IPS-11a (cell line): ENCODE results near the gene TXNRD1.
"Not testable (repeated sequence)": the region's sequence is repeated elsewhere in the genome, so short reads cannot be mapped to it uniquely, and the experiment has no call there.

Source experiments
- H3K4me3 ChIP-seq: one replicate; pipeline ENCODE4 v1.5.1; 2013; ENCODE audit warnings: low read depth, low read length, control low read depth

TXNRD1 gene

DNA sequence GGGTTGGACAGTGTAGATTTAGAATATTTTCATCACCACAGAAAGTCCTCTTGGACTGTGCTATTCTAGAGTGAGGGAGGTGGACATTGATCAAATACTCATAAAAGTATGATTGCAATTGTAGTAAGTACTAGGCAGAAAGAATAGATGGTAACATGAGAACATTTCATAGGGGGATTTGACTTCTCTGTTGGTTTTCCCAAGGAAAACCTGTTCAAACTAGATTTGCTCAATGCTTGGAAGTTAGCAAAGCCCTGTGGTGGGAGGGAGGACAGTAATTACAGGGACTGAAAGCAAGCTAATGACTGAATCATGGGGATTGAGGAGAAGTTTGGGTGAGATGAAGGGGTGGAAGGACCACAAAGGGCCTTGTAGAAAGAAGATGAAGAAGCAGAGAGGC, 63.6 kb downstream of the TXNRD1 start:
- no peak overlapping the region for H3K4me3 ChIP-seq

DNA sequence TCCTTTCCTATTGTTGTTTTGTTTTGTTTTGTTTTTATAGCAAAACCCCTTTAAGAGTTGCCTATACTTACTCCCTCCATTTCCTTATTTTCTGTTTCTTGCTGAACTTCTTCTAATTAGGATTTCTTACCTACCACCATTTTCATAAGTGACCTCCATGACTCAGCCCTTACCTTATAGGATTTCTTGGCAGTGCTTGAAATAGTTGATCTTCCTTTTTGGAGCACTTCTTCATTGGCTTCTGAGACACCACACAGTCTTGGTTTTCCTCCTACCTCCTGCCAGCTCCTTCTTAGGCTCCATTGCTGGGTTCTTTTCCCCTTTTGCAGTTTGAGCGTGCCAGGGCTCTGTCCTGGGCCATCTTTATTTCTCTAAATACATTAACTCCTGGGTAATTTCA, 64.5 kb downstream of the TXNRD1 start:
- H3K4me3 ChIP-seq: no peak overlapping the region

DNA sequence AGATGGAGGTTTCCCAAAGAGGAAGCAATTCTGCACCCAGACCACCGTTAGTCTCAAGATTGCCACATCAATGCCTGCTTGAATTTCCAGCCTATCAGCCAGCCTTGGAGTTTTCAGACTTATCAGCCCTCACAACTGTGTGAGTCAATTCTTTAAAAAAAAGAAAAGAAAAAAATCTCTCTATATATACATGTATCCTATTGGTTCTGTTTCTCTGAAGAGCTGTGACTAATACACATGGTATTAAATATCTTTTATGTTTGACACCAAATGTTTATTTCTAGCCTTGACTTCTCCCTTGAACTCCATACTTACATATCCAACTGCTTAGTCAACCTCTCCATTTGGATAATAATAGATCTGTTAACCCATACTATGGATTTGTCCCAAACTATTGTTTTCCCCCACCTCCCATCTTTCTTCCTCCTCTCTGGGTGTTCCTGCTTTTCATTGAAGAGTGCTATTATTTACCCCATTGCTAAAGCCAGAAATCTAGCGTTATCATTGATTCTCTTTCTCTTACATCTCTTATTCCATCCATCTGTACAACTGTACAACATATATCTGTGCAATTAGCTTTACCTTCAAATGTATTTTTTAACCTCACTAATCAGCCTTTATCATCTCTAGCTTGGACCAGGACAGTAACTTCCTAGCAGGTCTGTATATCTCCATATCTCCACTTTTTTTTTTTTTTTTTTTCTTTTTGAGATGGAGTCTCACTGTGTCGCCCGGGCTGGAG, 65.3 kb downstream of the TXNRD1 start:
- H3K4me3 ChIP-seq: no peak overlapping the region

DNA sequence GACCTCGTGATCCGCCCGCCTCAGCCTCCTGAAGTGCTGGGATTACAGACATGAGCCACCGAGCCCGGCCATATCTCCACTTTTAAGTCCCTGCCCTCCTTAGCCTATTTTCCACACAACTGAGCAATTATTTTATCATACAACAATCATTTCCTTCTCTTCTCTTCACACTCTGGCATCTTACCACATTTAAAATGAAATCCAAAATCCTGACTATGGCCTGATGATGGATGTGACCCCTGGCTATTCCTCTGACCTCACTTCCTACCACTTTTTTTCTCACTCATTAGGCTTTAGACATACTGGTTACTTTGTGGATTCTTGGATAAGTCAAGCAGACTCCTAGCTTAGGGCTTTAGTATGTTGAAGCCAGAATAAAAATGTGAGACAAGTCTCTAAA, 66.1 kb downstream of the TXNRD1 start:
- H3K4me3 ChIP-seq: no peak overlapping the region

DNA sequence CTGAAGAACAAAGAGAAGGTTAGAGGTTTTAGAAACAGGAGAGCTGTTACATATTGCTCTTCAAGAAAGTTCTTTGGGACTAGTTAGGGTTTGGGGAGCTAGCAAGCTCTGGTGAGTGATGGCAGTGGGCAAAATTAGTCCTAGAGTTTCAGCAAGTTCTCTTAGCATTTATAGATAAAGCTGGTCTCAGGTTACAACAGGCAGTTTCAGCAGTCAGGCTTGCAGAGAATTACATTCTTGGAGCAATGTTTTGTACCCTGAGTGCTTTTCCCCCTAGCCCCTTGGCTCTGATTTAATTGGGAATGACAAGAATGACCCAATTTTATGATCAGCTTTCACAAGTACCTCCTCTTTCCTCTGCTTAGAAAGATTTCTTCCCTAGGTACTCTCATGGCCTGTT, 66.5 kb downstream of the TXNRD1 start:
- no peak overlapping the region for H3K4me3 ChIP-seq

DNA sequence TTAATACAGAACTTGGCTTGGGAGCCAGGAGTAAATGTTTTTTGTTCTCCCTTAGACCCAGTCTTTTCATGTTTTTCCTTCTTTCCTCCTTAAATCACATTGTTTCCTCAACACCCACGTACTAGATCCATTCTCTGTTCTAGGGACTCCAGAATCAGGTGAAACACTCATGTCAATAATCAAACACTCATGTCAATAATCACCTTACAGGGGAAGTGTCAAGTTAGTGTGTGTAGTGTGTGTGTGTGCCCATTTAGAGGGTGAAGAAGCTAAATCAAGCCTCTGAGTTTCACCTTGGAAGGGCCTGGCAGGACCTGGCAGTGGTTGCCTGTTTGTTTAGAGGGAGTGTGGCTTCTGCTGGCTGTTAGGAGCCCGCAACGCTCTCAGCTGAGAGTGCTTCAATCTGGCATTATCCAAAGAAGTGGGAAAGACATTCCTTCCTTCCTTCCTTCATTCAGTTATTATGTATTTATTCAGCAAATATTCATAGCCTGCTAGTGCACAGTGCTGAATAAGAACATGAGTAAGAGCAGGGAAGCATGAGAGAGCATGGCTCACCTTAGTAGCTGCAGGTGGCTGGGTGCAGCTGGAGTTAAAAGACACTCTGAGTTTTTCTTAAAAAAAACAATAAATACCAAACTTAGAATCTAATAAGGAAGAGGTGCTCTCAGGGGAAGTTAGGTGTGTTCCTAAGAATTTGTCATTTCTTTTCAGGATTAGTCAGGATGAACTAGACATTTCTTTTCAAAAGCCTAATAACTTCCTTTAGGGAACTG, 70.3 kb downstream of the TXNRD1 start:
- no peak overlapping the region for H3K4me3 ChIP-seq

DNA sequence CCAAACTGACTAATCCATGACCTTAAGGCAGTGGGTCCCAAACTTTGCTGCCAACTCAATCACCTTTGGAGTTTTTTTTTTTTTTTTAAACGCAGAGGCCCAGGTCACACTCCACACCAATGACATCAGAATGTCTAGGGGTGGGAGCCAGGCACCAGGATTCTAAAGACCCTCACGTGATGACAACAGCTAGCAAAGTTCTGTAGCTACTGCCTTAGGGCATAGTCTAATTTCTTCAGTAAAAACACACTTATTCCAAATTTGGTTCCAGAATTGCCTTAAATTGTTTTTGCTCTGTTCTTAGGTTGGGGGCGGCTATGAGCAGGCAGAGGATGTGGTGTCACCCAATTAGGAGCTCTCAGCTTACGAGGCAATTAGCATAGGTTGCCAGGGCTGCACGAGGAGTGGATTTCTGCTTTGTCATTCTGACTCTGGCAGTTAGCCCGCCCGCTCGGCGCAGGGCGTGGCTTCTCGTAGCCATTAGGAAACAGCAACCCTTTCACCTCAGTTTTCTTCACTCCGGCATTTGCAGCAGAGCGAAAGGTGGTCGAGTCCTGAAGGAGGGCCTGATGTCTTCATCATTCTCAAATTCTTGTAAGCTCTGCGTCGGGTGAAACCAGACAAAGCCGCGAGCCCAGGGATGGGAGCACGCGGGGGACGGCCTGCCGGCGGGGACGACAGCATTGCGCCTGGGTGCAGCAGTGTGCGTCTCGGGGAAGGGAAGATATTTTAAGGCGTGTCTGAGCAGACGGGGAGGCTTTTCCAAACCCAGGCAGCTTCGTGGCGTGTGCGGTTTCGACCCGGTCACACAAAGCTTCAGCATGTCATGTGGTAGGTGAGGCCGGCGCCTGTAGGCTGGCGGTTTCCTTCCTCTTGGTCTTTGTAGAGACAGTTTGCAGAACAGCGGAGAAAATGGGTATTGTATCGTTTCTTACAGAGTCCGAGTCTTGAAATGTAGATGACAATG, 71.2 kb downstream of the TXNRD1 start:
- H3K4me3 ChIP-seq: peak overlapping the region; percentile 97

DNA sequence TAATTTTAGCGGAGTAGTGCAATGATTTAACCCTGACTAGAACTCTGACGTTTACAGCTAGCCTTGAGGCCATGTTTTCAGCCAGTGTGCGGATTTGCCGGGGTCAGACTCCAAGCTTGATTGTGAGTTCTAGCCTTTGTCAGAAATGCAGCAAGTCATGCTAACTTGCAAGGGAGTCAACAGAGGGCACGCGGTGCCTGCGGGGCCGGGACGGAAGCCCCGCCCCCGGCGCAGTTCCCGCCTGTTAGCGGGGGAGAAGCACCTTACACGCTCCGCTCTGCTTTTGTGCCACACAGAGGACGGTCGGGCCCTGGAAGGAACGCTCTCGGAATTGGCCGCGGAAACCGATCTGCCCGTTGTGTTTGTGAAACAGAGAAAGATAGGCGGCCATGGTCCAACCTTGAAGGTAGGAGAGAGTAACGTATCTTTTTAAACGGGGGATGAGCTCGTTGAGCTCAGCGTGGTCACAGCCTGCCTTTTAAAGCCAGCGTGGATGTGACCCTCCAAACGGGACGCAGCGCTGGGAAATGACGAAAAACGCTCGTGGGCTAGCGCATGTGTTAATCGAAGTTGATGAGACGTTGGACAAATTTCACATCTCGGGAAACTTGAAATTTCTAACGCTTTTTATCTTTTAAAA, 73.2 kb downstream of the TXNRD1 start:
- peak overlapping the region; percentile 97 for H3K4me3 ChIP-seq

DNA sequence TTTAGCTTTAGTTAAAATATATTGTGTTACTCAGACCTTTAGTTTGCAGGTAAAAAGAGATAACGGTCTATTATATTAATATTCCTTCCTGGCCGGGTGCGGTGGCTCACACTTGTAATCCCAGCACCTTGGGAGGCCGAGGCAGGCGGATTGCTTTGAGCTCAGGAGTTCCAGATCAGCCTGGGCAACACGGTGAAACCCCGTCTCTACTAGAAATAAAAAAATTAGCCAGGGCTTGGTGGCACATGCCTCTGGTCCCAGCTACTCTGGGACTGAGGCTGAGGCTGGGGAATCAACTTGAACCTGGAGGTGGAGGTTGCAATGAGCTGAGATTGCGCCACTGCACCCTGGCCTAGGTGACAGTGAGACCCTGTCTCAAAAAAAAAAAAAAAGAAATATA, 74.7 kb downstream of the TXNRD1 start:
- no peak overlapping the region for H3K4me3 ChIP-seq

DNA sequence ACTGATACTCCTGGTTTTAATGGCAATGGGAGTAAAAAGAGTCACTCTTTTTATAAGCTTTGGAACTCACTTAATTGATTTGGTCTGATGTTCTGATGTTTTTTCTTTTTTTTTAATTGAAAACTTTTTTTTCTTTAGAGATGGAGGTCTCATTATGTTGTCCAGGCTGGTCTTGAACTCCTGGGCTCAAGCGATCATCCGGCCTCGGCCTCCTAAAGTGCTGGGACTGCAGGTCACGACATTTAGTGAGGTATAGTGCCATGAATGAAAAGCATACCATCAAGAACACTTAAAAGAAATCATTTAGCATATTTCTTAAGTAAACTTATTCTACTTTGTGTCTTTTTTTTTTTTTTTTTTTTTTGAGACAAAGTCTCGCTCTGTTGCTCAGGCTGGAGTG, 75.3 kb downstream of the TXNRD1 start:
- no peak overlapping the region for H3K4me3 ChIP-seq

DNA sequence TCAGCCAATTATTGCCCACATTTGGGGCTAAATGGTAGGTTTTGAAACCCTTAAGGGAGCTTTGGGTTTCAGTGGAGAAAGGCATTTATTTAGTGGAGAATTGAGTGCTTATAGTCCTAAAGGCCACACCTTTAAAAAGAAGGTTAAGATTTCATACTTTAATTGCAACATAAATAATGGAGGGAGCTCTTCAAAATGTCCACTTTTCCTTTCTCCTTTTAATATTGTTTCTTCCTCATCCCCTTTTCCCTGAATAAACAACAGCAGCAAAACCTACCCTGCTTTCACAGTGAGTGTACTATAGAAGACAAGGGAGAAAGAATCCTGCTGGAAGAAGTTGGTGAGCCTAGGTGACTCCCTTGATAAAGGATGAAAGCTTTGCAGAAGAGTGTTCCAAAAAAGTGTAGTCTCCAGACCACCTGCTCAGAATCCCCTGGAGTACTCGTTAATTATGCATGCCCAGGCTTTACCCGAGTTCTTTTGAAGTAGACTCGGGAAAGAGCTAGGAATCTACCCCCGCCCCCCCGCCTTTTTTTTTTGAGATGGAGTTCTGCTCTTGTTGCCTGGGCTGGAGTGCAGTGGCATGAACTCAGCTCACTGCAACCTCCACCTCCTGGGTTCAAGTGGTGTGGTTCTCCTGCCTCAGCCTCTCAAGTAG, 76.4 kb downstream of the TXNRD1 start:
- no peak overlapping the region for H3K4me3 ChIP-seq

DNA sequence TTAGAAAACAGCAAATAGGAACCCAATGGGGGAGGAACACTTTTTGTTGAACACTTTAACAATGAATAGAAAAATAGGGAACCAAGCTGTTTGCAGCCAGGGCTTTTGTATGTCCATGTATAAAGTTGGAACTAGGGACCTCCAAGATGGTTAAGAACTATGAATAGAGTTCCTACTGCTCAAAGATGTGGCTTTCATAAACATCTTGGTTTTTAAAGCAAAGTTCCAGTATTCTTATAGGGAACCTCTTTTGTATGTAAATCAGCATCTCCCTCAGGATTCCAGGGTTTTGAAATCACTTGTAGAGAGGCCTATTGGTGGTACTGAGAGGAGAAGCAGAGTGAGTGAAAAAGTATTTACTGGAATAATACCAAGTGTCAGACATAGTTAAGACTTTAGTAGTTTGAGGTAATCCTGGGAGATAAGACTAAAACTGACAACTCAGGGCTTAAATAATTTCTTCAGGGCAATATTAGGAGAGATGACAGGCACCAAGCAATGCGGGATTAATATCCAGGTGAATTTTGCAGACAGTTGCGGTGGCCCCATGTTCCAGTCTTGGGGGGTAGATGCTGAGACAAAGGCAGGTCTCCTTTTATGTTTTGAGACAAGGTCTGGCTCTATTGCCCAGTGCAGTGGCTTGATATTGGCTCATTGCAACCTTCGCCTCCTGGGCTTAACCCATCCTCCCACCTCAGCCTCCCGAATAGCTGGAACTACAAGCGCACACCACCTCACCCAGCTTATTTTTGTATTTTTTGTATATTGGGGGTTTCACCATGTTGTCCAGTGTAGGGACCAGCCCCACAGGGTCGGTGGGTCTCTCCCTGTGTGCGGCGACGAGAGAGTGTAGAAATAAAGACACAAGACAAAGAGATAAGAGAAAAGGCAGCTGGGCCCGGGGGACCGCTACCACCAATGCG, 77.6 kb downstream of the TXNRD1 start:
- no peak overlapping the region for H3K4me3 ChIP-seq

DNA sequence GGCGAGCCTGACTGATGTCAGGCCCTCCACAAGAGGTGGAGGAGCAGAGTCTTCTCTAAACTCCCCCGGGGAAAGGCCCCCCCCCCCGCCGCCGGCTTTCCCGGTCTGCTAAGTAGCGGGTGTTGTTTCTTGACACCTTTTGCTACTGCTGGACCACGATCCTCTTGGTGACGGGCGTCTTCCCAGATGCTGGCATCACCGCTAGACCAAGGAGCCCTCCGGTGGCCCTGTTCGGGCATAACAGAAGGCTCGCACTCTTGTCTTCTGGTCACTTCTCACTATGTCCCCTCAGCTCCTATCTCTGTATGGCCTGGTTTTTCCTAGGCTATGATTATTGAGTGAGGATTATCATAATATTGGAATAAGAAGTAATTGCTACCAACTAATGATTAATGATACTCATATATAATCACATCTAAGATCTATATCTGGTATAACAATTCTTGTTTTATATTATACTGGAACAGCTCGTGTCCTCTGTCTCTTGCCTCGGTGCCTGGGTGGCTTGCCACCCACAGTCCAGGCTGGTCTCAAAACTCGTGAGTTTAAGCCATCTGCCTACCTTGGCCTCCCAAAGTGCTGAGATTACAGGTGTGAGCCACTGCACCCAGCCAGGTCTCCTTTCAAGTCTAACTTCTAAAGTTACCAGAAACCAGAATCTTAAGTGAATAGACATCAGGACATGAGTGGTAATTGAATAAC, 78.7 kb downstream of the TXNRD1 start:
- H3K4me3 ChIP-seq: not testable (repeated sequence)

DNA sequence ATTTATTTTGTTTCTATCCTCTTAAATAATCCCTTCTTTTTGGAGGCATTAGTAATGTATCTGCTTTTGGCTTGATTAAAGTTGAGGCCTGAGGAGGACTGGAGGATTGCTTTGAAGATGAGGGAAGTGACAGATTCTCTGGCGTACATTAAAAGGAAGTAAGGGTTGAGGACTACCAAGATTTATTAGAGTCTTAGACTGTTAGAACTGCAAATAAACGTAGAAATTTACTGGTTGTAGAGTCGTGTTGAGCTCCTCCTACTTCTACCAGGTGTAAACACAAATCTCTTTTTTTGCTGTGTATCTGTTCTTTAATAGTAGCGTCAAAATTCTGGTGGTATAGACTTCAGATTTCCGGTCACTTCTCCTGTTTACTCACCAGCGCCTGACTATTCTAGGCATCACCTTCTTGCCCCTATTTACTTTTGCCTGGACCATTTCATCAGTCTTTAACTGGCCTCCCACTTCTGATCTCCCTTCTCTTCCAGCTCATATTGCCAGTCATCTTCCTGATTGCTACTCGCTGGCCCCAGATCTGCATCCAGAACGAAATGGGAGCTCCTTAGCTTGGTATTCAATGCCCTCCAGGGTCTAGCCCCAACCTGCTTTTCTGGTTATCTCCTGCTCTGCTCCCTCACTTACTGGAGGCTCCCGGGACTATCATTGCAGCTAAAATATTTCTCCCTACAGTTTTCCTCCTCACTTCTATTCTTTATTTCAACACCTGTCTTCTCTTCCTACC, 79.5 kb downstream of the TXNRD1 start:
- no peak overlapping the region for H3K4me3 ChIP-seq

DNA sequence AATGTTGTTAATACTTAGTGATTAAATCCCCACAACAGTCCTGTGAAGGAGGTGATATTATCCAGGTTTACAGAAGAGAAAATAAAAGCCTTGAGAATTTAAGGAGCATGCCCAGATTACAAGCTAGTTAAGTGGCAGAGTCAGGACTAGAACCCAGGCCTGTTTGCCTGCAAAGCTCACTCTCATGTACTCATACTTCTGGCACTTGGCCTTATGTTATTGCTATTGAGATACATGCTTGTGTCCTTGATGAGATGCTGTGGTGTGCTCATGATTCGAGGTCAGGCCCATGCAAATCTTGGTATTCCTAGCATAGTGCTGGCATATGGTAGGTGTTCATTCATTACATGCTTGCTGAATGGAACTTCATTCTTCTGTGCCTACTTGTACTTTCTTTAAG, 80.4 kb downstream of the TXNRD1 start:
- H3K4me3 ChIP-seq: no peak overlapping the region

DNA sequence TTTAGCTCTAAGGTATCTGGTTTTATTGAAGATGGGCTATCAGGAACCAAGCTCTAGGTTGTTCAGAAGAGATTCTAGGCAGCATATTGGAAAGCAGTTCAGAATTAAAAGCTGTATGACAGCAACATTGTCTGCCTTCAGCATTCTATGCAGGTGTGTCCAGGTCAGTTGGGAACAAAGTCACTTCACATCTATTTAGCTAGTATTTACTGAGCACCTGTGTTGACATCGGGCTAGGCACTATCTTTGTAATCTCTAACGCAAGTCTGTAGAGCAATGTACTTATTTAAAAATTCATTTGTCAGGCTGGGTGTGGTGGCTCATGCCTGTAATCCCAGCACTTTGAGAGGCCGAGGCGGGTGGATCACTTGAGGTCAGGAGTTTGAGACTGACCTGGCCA, 81.1 kb downstream of the TXNRD1 start:
- no peak overlapping the region for H3K4me3 ChIP-seq

DNA sequence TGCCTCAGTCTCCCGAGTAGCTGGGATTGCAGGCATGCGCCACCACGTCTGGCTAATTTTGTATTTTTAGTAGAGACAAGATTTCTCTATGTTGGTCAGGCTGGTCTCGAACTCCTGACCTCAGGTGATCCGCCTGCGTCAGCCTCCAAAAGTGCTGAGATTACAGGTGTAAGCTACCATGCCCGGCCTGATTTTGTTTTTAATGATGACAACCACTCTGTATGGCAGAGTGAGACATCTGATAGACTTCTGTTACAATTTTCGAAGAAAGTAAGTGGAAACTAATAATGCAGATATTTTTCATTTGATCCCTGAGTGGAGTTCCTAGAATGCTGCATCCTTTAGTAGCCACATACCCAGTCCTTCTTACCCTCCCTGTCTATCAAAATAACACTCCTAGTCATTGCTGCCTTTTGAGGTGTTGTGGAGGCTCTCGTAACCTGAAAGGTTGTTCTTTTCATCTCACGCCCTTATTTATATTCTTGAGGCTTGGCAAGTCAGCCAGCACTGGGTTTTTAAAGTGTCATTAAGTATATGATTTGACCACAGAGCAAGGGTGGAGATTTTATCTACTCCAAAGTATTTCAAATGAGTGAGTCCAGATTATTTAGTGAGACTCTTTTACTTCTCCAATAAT, 82.0 kb downstream of the TXNRD1 start:
- no peak overlapping the region for H3K4me3 ChIP-seq
